CD4-positive, alpha-beta T cell treated with Interleukin-4 for 4 hours (primary cell): Measurements from ENCODE around the gene ZNF512B.
A peak's percentile ranks its signal among the peaks of the same experiment; 100 is the strongest.

Experiments used
- DNase-seq: peaks from one replicate; pipeline ENCODE4 v3.0.0-alpha.2; 2020

Gene ZNF512B

GRCh38 chr20:63947638-63948456 is 21.9 kb downstream of the ZNF512B start:
- DNase-seq = no peak

GRCh38 chr20:63946986-63947637 is 22.6 kb downstream of the ZNF512B start:
- no peak for DNase-seq

GRCh38 chr20:63945921-63946920 is 23.5 kb downstream of the ZNF512B start:
- DNase-seq = no peak

- no peak for DNase-seq
Measured at GRCh38 chr20:63945031-63945658, 24.6 kb downstream of the ZNF512B start.

- no peak for DNase-seq
Measured at GRCh38 chr20:63944078-63944941, 25.4 kb downstream of the ZNF512B start.

GRCh38 chr20:63943808-63944077 is 26.0 kb downstream of the ZNF512B start:
- DNase-seq = no peak

GRCh38 chr20:63942969-63943807 is 26.5 kb downstream of the ZNF512B start:
- DNase-seq = no peak

GRCh38 chr20:63942250-63942951 is 27.3 kb downstream of the ZNF512B start:
- DNase-seq = no peak

- DNase-seq = peak; percentile 78
Measured at GRCh38 chr20:63941282-63942081, 28.2 kb downstream of the ZNF512B start.

GRCh38 chr20:63940472-63941266 is 29.1 kb downstream of the ZNF512B start:
- no peak for DNase-seq

- DNase-seq = no peak
Measured at GRCh38 chr20:63940071-63940471, 29.7 kb downstream of the ZNF512B start.

- no peak for DNase-seq
Measured at GRCh38 chr20:63939061-63939935, 30.4 kb downstream of the ZNF512B start.

GRCh38 chr20:63937596-63937995 is 32.1 kb downstream of the ZNF512B start:
- no peak for DNase-seq

GRCh38 chr20:63935447-63935846 is 34.3 kb downstream of the ZNF512B start:
- no peak for DNase-seq

- no peak for DNase-seq
Measured at GRCh38 chr20:63934271-63935068, 35.3 kb downstream of the ZNF512B start.

- DNase-seq = no peak
Measured at GRCh38 chr20:63933646-63934045, 36.1 kb downstream of the ZNF512B start.
